HG02588 (cell line): Measurements from ENCODE around the gene MS4A10.
"Not testable (repeated sequence)": the region's sequence is repeated elsewhere in the genome, so short reads cannot be mapped to it uniquely, and the experiment has no call there.

ENCODE experiments used
- ATAC-seq: cut with Tn5 transposase; IDR thresholded peaks from one replicate; pipeline ENCODE4 v1.9.1; 2021; ENCODE audit warnings: mild to moderate bottlenecking, moderate library complexity; ENCODE audit not compliant: unreplicated experiment

The MS4A10 gene

GRCh38 chr11:60785136-60785535 lies at the start of gene MS4A10:
TSS of gene MS4A10 (plus strand) at chr11:60785333. CDS start at chr11:60790336, 5,003 bp downstream.
- no peak for ATAC-seq

GRCh38 chr11:60739114-60739513 lies 46.0 kb upstream of the MS4A10 start:
- no peak for ATAC-seq

GRCh38 chr11:60740573-60740972 lies 44.6 kb upstream of the MS4A10 start:
- ATAC-seq, result no peak

- no peak for ATAC-seq
Observed at GRCh38 chr11:60741421-60741820, 43.7 kb upstream of the MS4A10 start.

GRCh38 chr11:60743058-60743457 lies 42.1 kb upstream of the MS4A10 start:
- ATAC-seq, result no peak

GRCh38 chr11:60744114-60744513 lies 41.0 kb upstream of the MS4A10 start:
- ATAC-seq, result no peak

- ATAC-seq, result no peak
Observed at GRCh38 chr11:60747359-60747873, 37.7 kb upstream of the MS4A10 start.

GRCh38 chr11:60748225-60748624 lies 36.9 kb upstream of the MS4A10 start:
- ATAC-seq, result no peak

GRCh38 chr11:60748821-60749220 lies 36.3 kb upstream of the MS4A10 start:
- no peak for ATAC-seq

GRCh38 chr11:60750911-60751310 lies 34.2 kb upstream of the MS4A10 start:
- ATAC-seq, result no peak

- no peak for ATAC-seq
Observed at GRCh38 chr11:60753309-60753708, 31.8 kb upstream of the MS4A10 start.

- no peak for ATAC-seq
Observed at GRCh38 chr11:60754887-60755286, 30.2 kb upstream of the MS4A10 start.

GRCh38 chr11:60756307-60757032 lies 28.7 kb upstream of the MS4A10 start, which contains the start of gene MS4A15:
TSS of gene MS4A15 (plus strand) at chr11:60756867. CDS start at chr11:60763734, 6,867 bp downstream.
- ATAC-seq, result no peak

- ATAC-seq, result no peak
Observed at GRCh38 chr11:60757231-60757800, 27.8 kb upstream of the MS4A10 start.

GRCh38 chr11:60758671-60759070 lies 26.5 kb upstream of the MS4A10 start:
- ATAC-seq, result not testable (repeated sequence)

GRCh38 chr11:60759438-60760225 lies 25.5 kb upstream of the MS4A10 start:
- not testable (repeated sequence) for ATAC-seq

GRCh38 chr11:60761436-60762190 lies 23.5 kb upstream of the MS4A10 start:
- no peak for ATAC-seq

GRCh38 chr11:60762851-60763691 lies 22.1 kb upstream of the MS4A10 start:
- ATAC-seq, result peak; percentile 60

GRCh38 chr11:60763692-60764369 lies 21.3 kb upstream of the MS4A10 start:
- ATAC-seq, result peak; percentile 32
